ENCODE data around the gene TTC6.

DNA sequence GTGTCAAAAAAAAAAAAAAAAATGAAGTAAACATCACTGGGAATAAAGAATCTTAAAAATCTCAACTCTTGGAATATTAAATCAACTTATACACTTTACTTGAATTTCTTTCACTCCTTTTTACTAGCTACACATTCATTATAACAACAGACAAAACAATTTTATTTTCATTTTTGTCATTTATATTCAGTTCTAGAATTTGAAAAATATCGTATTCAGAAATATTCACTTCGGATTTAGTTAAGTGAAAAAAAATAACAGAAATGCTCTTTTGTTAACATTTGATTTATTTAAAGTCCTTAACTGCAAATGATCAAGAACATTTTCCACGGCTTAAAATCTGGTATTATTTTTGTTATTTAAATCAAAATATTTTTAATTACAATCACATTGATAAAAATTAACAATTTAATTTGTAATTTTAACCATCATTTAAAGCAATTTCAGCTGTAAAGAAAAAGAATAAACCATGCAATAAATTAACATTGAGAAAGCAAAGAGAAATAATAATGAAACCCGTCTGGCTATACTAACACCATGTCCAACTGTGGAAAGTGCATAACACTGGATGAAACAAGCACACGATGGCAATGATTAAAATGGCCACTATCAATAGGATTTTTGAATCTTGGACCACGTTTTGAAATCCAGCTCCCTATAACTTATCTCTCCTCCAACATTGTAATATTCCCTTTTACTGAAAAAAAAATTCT is 5.6 kb upstream of the TTC6 start:
- TF ChIP-seq NR3C1 (IDR thresholded peaks at IDR 0.05) (no peak), JUN (IDR thresholded peaks at IDR 0.05) (no peak)
- TF ChIP-seq, protein P1, sequence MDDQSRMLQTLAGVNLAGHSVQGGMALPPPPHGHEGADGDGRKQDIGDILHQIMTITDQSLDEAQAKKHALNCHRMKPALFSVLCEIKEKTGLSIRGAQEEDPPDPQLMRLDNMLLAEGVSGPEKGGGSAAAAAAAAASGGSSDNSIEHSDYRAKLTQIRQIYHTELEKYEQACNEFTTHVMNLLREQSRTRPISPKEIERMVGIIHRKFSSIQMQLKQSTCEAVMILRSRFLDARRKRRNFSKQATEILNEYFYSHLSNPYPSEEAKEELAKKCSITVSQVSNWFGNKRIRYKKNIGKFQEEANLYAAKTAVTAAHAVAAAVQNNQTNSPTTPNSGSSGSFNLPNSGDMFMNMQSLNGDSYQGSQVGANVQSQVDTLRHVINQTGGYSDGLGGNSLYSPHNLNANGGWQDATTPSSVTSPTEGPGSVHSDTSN (IDR thresholded peaks at IDR 0.05): no peak
- TF ChIP-seq, protein P2, sequence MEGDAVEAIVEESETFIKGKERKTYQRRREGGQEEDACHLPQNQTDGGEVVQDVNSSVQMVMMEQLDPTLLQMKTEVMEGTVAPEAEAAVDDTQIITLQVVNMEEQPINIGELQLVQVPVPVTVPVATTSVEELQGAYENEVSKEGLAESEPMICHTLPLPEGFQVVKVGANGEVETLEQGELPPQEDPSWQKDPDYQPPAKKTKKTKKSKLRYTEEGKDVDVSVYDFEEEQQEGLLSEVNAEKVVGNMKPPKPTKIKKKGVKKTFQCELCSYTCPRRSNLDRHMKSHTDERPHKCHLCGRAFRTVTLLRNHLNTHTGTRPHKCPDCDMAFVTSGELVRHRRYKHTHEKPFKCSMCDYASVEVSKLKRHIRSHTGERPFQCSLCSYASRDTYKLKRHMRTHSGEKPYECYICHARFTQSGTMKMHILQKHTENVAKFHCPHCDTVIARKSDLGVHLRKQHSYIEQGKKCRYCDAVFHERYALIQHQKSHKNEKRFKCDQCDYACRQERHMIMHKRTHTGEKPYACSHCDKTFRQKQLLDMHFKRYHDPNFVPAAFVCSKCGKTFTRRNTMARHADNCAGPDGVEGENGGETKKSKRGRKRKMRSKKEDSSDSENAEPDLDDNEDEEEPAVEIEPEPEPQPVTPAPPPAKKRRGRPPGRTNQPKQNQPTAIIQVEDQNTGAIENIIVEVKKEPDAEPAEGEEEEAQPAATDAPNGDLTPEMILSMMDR (IDR thresholded peaks at IDR 0.05): no peak
